ENCODE measurements around the gene KCTD18.

KCTD18 gene

DNA sequence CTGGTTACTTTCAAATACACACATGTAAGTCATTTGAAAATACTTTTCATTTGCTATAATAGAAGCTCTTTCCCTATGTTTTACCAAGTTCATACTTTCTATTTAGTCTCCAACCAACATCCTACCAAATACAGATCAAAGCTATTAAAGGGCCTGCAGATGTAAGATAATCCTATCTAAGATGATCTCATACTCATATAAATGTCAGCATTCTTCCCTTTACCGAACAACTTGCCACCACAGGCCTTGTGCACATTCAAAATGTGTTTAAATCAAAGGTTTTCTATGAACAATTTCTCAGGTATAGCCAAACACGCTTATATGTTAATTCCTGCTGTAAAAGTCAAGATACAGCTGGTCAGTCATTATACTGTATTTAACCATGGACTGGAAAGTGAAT is 23.3 kb downstream of the KCTD18 start:
- DNase-seq (ENCODE audit: low read depth in 2 of 2), result no peak

DNA sequence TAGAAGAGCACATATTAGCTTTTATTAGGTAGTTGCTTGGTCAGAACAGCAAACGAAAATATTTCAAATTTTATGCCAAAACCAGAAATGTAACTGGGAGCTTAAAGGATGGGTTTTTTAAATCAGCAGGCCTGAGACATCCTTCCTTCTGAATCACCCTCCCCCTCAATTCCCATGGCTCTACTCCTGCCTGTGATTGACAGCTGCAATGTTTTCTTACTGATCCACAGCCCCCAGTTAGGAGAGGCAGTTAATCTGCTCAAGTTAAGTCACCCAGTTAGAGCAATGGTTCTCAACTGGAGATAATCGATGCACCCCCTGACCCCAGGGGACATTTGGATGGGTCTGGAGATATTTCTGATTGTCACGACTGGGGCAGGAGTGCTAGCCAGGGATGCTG is 24.9 kb downstream of the KCTD18 start:
- DNase-seq (ENCODE audit: low read depth in 2 of 2), result no peak

DNA sequence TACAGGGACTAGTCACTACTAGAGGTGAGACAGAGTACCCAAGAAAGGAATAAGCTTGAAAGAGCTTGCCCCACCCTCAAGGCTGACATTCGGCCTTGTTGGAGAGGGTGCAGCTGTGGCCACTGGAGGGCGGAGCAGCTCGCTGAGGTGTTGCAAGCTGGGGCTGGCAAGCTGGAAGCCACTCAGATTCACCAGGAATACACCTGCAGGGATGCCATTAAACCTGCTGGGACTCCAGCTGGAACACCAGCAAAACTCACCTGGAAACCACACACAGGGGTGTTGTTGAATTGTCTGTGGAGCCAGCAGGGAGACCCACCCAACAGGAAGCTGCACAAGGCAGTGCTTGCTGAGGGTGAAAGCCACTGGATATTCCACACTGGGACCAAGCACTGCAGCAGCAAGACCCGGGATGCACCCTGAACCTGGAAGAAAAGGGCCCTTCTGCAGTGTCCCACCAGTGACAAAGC is 26.1 kb downstream of the KCTD18 start:
- no peak for DNase-seq (ENCODE audit: low read depth in 2 of 2)

DNA sequence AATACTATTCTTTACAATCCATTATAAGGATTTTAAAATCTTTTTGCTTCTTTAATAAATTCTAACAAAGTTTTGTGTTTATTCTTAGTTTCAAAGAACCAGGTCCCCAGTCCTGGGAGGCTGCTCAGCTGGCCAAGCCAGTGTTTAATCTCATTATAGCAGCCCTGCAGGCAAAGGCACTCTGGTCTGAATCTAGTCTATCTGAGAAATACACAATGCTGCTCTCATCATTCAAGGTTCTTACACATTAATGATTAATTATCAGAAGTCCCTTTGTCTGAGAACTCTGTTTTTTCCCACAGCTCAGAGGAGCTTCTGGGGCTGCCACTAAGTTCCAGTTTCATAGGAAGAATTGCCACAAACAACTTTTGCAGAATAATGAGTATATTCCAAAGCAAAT is 27.7 kb downstream of the KCTD18 start:
- no peak for DNase-seq (ENCODE audit: low read depth in 2 of 2)

DNA sequence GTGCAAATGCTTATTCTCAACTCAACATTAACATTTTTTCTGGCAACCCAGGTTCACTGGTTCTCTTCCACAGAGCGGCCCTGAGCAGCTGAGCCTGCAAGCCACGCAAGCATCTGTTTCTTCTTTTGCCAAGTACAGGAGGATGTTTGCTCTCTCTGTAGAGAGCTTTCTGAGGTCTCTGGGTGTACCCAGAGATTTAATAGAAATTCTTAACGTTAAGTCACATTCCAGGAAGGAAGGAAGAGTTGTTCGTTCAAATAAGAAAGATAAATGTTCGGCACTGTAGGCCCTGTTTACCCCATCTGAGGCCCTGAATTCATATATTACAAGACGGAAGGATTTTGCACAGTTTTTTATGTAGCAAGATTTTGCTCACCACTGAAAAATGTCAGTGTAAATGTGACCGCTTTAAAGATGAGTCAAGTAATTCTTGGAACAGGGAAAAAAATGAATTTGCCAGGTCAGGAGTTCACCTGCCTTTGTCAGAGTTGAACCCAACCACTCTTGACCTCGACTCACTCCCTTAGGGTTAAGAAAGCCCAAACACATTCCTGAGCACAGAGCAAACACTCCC is 30.1 kb downstream of the KCTD18 start:
- DNase-seq (ENCODE audit: low read depth in 2 of 2), result no peak

DNA sequence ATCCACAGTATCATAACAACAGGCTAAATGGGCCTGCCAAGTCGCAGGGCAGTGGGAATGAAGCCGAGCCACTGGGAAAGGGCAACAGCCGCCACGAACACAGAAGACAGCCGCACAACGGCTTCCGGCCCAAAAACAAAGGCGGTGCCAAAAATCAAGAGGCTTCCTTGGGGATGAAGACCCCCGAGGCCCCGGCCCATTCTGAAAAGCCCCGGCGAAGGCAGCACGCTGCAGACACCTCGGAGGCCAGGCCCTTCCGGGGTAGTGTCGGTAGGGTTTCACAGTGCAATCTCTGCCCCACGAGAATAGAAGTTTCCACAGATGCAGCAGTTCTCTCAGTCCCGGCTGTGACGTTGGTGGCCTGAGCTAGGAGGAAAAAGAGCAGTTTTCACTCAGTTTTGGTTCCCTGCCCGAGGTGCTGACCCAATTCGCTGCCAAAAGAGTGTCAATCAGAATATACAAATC is 32.2 kb downstream of the KCTD18 start:
- no peak for DNase-seq (ENCODE audit: low read depth in 2 of 2)

DNA sequence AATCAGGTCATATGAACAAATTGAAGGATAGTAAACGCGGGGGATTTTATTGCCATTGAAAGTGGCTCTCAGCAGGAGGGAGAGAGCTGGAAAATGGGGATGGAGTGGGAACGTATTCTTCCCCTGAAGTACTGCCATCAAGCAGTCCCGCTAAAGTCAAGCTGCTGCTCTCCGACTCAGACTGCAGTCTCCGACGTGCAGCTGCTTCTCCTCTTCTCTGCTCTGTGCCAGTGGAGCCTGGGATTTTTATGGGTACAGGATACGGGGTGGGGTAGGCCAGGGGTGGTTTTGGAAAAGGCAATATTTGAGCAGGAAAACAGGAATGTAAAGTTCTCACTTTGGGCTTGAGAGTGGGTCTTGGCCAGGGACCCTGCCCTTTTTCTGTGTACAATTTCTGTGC is 33.0 kb downstream of the KCTD18 start:
- DNase-seq (ENCODE audit: low read depth in 2 of 2), result no peak

DNA sequence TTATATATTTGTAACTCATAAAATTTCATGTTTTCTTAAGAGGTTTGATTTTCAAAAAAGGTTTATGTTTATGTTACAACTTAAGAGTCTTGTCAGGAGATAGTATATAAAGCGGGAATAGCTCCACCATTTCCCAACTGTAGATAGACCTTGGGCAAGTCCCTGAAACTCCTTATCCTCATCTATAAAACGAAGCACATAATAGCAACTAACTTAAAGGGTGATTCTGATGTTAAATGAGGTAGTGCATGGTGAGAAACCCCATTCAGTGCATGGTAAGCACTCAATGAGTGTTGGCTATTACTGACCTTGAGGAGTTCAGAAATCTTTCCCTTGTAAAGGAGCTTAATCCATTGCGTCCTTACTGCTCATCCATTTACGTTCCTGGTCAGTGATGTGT is 34.1 kb downstream of the KCTD18 start:
- DNase-seq (ENCODE audit: low read depth in 2 of 2), result no peak

DNA sequence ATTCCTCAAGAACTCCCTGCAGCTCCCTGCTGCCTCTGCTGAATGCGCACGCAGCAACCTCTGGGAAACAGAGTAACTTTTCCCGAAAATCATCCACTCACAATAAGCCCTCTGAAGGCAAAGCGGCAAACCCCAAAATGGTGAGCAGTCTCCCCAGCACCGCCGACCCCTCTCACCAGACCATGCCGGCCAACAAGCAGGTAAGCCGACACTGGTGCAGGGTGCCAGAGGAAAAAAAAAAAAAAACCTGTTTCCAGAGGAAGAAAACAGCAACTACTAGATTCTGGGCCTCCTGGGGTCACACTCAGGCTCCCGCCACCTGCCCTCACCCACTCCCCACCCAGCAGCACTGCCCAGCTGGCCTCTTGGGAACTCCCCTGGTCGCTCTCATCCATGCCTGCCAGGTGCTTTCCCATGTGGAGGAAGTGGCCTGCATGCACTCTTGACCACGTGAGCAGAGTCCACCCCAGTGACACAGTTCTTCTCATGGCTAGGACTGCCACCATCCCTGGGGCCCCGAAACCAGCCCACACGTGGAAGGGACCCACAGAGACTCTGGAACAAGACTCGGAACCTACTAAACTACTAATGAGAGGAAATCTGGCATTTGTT is 36.9 kb downstream of the KCTD18 start:
- DNase-seq (ENCODE audit: low read depth in 2 of 2), result no peak

DNA sequence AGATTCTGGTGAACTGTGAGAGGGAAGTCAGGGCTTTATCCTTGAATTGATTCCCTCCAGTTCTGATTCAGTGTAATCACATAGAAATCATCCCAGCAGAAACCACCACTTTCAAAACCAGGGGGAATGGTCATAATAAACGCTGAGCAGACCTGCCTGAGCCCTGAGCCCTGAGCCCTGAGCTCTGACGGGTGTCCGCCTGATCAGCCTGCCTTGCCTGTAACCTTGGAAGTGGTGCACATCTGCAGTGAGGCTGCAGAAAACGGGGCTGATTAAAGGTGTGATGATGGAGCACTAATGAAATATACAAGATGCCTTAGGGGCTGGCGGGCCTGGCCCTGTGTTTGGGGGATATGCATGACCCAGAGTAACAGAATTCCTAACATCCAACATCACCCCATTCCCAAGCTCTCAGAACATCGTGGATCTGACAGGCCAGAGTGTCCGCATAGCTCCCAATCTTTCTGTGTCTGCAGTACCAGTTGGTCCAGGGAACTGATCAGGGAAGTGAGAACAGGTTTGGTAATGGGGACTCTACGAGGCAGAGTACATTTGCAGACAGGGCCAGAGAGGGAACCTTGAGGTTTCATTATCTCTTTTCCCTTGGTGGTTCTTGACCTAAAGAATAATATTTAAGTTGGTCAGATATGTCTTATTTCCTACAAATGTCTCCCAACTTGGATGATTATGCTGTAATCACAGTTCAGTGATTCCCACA is 37.8 kb downstream of the KCTD18 start:
- no peak for DNase-seq (ENCODE audit: low read depth in 2 of 2)

DNA sequence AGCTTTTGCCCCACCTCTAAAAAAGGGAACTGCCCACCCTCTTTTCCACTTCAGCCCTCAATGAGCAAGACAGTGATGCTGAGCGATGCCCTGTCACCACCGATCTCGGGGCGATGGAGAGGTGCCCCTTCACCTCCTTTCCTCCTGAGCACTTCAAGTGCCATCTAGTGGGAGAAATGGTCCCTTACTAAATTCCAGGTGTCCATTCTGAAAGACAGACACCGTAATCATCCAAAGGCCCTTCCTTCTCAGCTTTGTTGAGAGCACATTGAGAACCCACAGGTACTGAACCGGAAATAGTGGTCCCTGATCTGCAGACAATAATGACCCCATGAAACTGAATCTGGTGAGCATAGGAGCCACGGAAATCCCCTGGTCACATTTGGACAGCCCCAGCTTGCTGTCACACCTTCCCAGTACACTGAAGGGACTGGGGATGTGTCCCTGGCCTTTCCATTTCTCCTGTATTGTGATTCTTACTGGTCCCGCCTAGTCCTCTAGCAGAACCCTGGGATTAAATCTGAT is 38.5 kb downstream of the KCTD18 start:
- peak in 1 of 2 experiments; percentile 27 for DNase-seq (ENCODE audit: low read depth in 2 of 2)

DNA sequence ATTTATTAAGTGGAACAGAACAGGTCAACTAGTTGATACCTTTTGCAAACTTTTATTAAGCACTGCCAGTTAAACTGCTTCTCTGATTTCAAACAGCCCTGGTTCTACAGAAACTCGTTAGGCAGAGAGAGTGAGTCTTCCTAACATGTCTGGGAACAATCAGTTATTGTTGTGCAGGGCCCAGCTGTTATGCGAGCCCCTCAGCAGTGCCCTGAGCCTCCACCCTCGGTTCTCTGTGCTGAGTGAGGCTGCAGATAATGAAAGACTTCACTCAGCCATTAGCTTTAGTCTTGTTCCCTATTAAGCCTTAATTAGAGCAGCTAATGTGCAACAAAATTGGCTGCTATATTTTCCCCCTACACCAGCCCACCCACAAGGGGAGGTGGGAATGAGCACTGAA is 39.6 kb downstream of the KCTD18 start:
- DNase-seq (ENCODE audit: low read depth in 2 of 2), result no peak

DNA sequence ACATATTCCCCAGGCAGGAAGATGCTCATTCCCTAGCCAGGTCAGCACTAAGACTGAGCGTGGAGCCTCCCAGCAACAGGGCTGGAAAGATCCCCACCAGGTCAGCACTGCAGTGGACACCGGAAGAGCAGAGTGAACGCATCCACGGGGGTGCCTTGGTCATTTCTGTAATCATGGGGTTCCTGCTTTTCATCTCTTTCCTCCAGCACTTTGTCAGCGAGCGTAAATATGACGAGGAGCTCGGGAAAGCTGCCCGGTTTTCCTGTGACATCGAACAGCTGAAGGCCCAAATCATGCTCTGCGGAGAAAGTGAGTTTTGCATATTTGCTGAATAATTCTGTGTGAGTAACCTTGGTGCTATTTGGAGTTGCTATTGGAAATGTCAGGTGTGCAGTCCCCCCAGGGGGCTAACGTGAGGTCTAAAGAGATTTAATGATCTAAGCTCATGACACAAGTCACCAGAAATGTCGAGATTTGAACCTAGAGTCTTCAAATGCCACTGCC is 40.1 kb downstream of the KCTD18 start:
- DNase-seq (ENCODE audit: low read depth in 2 of 2), result no peak

DNA sequence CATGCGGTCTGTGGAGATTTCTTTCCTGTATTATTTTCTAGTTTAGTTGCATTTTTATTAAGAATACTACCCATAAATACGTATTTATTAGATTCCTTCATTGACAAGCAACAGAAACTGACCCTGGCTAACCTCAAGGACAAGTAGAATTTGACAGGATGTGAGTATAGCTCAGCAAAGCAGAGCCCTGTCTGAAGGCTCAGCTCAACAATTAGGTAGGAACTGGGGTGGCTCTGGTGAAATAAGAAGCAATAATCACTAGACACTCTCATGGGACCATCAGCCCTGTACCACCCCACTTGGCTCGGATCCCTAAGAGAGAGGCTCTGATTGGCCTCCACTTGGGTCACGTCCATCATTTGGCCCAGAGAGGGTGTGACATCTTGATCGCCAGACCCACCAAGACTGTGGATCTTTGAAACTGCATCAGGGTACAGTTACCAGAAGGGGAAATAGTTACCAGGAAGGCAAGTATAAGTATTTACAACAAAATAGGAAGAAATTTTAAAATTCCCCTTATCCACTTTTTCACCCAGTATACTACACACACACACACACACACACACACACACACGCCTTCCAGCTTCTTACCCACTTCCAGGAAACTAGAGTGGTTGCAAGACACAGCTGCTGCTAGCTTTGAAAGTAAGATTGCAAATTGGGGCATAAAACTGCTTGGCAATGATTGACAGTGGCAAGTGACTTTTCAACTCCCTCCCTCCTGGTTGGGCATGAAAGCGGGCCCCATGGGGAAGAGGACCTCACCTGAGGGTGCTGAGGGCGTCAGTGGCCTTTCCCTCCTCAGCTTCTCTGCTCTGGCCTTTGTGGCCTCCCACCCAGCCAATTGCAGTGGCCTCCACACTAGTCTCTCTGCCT is 41.8 kb downstream of the KCTD18 start:
- DNase-seq (ENCODE audit: low read depth in 2 of 2), result no peak

DNA sequence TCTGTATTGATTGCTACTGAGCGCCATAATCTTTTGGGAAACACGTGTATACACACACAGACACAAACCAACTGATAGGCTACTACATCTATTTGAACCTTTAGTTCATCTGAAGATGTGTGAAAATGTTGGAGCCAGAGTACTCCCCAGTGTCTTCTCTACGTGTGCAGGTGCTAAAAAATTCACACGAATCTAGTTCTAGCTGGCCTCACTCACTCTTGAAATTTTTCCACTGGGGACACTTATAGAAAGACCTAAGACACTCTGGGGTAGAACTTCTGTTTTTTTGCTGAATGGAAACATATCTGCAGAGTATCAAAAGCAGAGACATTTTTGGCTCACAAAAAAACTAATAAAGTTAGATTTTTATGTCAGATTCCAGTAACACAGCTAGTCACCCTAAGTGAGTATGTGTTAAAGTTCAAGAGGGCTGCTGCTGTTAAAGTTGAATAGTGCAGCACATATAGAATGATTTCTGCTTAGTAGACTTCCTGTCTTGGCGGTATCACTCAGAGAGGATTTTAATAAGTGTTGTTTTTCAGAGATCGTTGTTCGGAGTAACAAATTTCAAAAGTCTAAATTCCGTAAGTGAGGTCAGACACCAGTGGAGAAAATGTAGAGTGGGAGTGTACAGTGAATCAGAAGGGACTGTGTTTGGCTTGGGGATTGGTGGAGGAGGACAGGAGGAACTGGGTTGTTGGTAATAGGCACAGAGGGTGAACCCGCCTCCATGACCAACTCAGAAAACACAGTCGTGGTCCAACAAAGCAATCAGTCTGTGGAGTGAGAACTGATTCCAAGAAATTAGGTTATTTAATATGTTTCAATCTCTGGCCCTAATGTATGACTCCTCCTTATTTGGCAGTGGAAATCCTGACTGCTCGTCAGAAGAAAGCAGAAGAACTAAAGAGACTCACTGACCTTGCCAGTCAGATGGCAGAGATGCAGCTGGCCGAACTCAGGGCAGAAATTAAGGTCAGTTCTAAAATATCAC is 43.1 kb downstream of the KCTD18 start:
- peak in 1 of 2 experiments; percentile 16 for DNase-seq (ENCODE audit: low read depth in 2 of 2)

DNA sequence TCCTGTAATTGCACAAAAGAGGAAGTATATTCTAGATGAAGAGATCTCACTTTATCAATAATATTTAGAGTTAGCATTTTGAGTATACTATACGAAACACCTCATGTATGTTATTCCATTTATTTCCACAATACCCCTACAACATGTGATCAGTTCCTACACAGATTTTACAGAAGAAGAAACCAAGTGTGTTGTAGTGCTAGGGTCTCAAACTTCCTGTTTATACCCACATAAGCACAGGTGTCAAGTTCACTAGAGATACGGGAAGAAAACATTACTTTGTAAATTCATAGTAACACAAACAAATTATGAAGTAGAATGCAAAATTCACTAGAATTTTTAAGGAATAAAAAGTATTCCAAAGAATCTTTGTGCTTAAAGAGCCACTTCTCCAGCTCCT is 46.4 kb downstream of the KCTD18 start:
- DNase-seq (ENCODE audit: low read depth in 2 of 2), result no peak

DNA sequence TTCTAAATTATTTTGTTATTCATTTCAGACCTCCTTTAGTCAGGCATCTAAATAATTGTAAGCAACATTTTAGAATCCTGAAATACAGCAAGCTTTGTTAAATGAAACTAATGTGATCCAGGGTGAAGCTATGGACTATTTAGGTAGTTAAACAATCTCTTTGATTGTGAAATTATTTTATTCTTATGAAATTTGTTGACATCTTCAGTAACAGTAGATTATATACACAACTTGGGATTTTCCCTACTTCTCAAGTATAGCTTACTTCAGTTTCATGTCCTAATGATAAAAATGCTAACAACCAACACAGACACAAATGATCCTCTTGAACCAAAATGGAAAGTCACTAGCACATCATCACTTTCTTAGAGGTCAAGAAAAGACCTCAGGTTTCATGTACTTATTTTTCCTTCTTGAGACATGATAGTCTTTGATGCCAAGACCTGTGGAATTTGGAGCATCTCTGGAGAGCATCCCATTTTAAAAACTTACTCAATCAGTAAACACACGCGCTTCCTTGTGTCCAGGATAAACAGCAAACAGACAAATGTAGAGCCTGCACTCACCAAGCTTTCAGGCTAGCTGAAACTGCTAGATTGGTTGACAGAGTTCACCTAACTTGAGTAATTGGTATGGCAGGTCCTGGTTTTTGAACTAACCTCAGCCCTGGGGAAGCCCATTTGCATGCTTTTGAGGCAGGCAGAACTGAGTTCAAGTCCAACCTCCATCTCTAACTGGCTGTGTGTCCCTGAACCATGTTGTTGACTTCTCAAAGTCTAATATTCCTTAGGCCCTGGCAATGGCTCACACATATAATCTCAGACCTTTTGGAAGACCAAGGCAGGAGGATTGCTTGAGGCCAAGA is 47.8 kb downstream of the KCTD18 start:
- DNase-seq (ENCODE audit: low read depth in 2 of 2), result no peak

DNA sequence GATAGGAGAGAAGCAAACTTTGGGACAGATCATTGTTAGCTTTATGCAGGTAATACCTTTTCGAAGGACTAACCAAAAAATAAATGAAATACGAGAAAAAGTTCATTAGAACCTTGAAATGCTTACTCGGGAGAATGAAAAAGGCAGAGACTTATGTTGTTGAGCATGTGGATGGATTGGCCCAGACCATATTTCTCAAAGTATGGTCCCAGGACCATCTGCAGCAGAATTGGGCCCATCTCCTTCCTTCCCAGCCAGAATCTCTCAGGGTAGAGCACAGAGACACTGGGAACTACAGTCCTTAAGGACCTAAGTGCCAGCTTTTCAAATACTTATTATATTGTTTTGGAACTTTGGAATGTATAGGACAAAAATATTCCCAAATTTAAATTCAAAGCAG is 50.8 kb downstream of the KCTD18 start:
- DNase-seq (ENCODE audit: low read depth in 2 of 2), result no peak

DNA sequence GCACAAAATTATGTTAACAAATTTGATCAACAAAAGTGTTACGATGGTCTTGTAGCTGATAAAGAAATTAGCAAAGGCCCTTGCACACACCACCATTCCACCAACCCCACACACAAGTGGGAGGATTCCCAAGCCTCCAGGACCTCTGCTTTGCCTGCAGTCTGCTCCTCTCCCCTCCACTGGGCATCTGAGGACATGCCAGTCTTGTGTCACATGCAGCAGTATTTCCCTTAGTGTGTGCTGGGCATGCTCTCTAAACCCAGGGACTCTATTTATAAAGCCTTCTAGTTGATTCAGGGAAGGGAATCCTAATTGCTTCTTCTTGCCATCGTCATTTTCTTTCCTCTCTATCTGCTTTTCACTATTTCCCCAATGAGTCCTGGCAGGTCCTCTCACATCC is 53.3 kb downstream of the KCTD18 start:
- no peak for DNase-seq (ENCODE audit: low read depth in 2 of 2)

All from stimulated activated CD4-positive, alpha-beta T cell treated with anti-CD3 and anti-CD28 coated beads, Interleukin-12 subunit alpha, Interleukin-12 subunit beta, amount 100 ng/mL, for 24 hours (primary cell).